Fibroblast of lung (primary cell): Measurements from ENCODE around the gene KLHL1. TPM values are rescaled to one million over a fixed set of nuclear protein-coding genes. Genes with fewer than 3 reads are reported as not detected.

ENCODE experiments used
- DNase-seq, 2 donors: peaks; one replicate each; pipeline versions ENCODE4 v3.0.0 to v3.0.0-alpha.2; 2010; ENCODE audit warnings: low read depth in 2 of 2
- H2AFZ ChIP-seq: 2 replicates; pipeline ENCODE4 v1.5.1; 2012; ENCODE audit warnings: low read length, control low read depth, inconsistent platforms
- H3K27ac ChIP-seq: 2 replicates; pipeline ENCODE4 v1.5.1; 2011; ENCODE audit warnings: low read length, control low read depth; ENCODE audit not compliant: insufficient read depth
- H3K27me3 ChIP-seq: 2 replicates; pipeline ENCODE4 v1.5.1; 2011; ENCODE audit warnings: mild to moderate bottlenecking, low read length; ENCODE audit not compliant: control insufficient read depth, insufficient read depth
- H3K36me3 ChIP-seq: 2 replicates; pipeline ENCODE4 v1.5.1; 2011; ENCODE audit warnings: low read length; ENCODE audit not compliant: control insufficient read depth, insufficient read depth
- H3K4me1 ChIP-seq: 2 replicates; pipeline ENCODE4 v1.5.1; 2011; ENCODE audit warnings: low read length; ENCODE audit not compliant: control insufficient read depth, insufficient read depth; ENCODE audit errors: extremely low read depth
- H3K4me2 ChIP-seq: 2 replicates; pipeline ENCODE4 v1.5.1; 2011; ENCODE audit warnings: low read length, control low read depth; ENCODE audit not compliant: insufficient read depth; ENCODE audit errors: extremely low read depth
- H3K4me3 ChIP-seq, 4 experiments: fragments of 200-600 bp in 1 of 4; sonication (generic) in 1 of 4; replicated peaks in 1 of 4; 2 replicates each; pipeline ENCODE4 v1.5.1; 2011 to 2016; ENCODE audit warnings: low read length in 4 of 4, low read depth in 3 of 4, mild to moderate bottlenecking in 3 of 4, control low read depth in 2 of 4, inconsistent platforms in 1 of 4, mixed read lengths in 1 of 4; ENCODE audit not compliant: insufficient read depth in 1 of 4; ENCODE audit errors: control extremely low read depth in 1 of 4
- H3K79me2 ChIP-seq: 2 replicates; pipeline ENCODE4 v1.5.1; 2012; ENCODE audit warnings: mild to moderate bottlenecking, low read length, inconsistent platforms; ENCODE audit not compliant: control insufficient read depth, insufficient read depth
- H3K9ac ChIP-seq: 2 replicates; pipeline ENCODE4 v1.5.1; 2011; ENCODE audit warnings: mild to moderate bottlenecking, low read length, control low read depth; ENCODE audit not compliant: insufficient read depth
- H3K9me3 ChIP-seq: 2 replicates; pipeline ENCODE4 v1.5.1; 2012; ENCODE audit warnings: low read depth, low read length; ENCODE audit not compliant: control insufficient read depth, insufficient read depth
- H4K20me1 ChIP-seq: 2 replicates; pipeline ENCODE4 v1.5.1; 2011; ENCODE audit warnings: low read length; ENCODE audit not compliant: control insufficient read depth, insufficient read depth; ENCODE audit errors: extremely low read depth
- EZH2 ChIP-seq: IDR thresholded peaks from 2 replicates; pipeline ENCODE4 v1.5.1; 2012; ENCODE audit warnings: low read length, control low read depth, mild to moderate bottlenecking; ENCODE audit errors: missing control alignments
- polyA plus RNA-seq, 2 donors: library from polyadenylated mRNA; depleted of rRNA in 1 of 2; stranded (reverse) in 1 of 2; unstranded in 1 of 2; fragments of >200 nt; gene quantifications; 2 replicates each; pipeline ENCODE4 v1.2.1, GENCODE V29; 2011 to 2012; ENCODE audit warnings: missing spikeins in 1 of 2
- total RNA-seq: library from RNA; depleted of rRNA; stranded (reverse); fragments of >200 nt; gene quantifications from 2 replicates; pipeline ENCODE4 v1.2.1, GENCODE V29; 2014
- TF ChIP-seq, protein P1 (sequence below), 2 donors: IDR thresholded peaks in 1 of 2; conservative IDR thresholded peaks in 1 of 2; 1 replicate in 1 of 2; 2 replicates in 1 of 2; pipeline ENCODE4 v1.5.1; 2011 to 2012; ENCODE audit warnings: low read length in 2 of 2, control low read depth in 1 of 2, inconsistent platforms in 1 of 2, low read depth in 1 of 2, mild to moderate bottlenecking in 1 of 2

The KLHL1 gene
- total and polyA plus RNA-seq, 2 donors (not counting 1 experiment from before 2014, with no cell fraction given), result not detected

- DNase-seq, result no peak
- no peak overlapping the region for H3K27ac ChIP-seq
- no peaks in the 10 kb centered on the region for H3K4me1 ChIP-seq
- no peak overlapping the region for H3K4me2 ChIP-seq
- H4K20me1 ChIP-seq, result no peaks in the 10 kb centered on the region
- H3K9ac ChIP-seq, result no peak overlapping the region
- TF ChIP-seq, protein P1, sequence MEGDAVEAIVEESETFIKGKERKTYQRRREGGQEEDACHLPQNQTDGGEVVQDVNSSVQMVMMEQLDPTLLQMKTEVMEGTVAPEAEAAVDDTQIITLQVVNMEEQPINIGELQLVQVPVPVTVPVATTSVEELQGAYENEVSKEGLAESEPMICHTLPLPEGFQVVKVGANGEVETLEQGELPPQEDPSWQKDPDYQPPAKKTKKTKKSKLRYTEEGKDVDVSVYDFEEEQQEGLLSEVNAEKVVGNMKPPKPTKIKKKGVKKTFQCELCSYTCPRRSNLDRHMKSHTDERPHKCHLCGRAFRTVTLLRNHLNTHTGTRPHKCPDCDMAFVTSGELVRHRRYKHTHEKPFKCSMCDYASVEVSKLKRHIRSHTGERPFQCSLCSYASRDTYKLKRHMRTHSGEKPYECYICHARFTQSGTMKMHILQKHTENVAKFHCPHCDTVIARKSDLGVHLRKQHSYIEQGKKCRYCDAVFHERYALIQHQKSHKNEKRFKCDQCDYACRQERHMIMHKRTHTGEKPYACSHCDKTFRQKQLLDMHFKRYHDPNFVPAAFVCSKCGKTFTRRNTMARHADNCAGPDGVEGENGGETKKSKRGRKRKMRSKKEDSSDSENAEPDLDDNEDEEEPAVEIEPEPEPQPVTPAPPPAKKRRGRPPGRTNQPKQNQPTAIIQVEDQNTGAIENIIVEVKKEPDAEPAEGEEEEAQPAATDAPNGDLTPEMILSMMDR (conservative IDR thresholded peaks at IDR 0.05 in 1 of 2, IDR thresholded peaks at IDR 0.05 in 1 of 2; ENCODE audit: low read depth in 1 of 2, low read length in 2 of 2), result no peak
- TF ChIP-seq EZH2, result no peak
- H3K4me3 ChIP-seq, result no peak overlapping the region
- no peak overlapping the region for H2AFZ ChIP-seq
- H3K79me2 ChIP-seq, result no peaks in the 10 kb centered on the region
- H3K9me3 ChIP-seq, result no peaks in the 10 kb centered on the region
- no peaks in the 10 kb centered on the region for H3K27me3 ChIP-seq
- H3K36me3 ChIP-seq, result no peaks in the 10 kb centered on the region
Observed at GRCh38 chr13:70016116-70016515, 92.1 kb downstream of the KLHL1 start.

- no peak overlapping the region for H3K9ac ChIP-seq
- TF ChIP-seq, protein P1 (conservative IDR thresholded peaks at IDR 0.05 in 1 of 2, IDR thresholded peaks at IDR 0.05 in 1 of 2; ENCODE audit: low read depth in 1 of 2, low read length in 2 of 2), result no peak
- no peak for TF ChIP-seq EZH2
- no peaks in the 10 kb centered on the region for H3K36me3 ChIP-seq
- H3K4me2 ChIP-seq, result no peak overlapping the region
- H3K27me3 ChIP-seq, result no peaks in the 10 kb centered on the region
- H3K4me3 ChIP-seq, result no peak overlapping the region
- no peaks in the 10 kb centered on the region for H3K79me2 ChIP-seq
- no peak overlapping the region for H2AFZ ChIP-seq
- H3K27ac ChIP-seq, result no peak overlapping the region
- H3K9me3 ChIP-seq, result no peaks in the 10 kb centered on the region
- no peaks in the 10 kb centered on the region for H4K20me1 ChIP-seq
- no peak for DNase-seq
- no peaks in the 10 kb centered on the region for H3K4me1 ChIP-seq
Observed at GRCh38 chr13:70014337-70014736, 93.9 kb downstream of the KLHL1 start.

GRCh38 chr13:69999875-70000274 is 108.4 kb downstream of the KLHL1 start:
- TF ChIP-seq, protein P1 (conservative IDR thresholded peaks at IDR 0.05 in 1 of 2, IDR thresholded peaks at IDR 0.05 in 1 of 2; ENCODE audit: low read depth in 1 of 2, low read length in 2 of 2), result no peak
- no peak for TF ChIP-seq EZH2
- H2AFZ ChIP-seq, result no peak overlapping the region
- no peak overlapping the region for H3K4me2 ChIP-seq
- no peaks in the 10 kb centered on the region for H3K79me2 ChIP-seq
- H4K20me1 ChIP-seq, result no peaks in the 10 kb centered on the region
- H3K4me1 ChIP-seq, result no peaks in the 10 kb centered on the region
- H3K9me3 ChIP-seq, result no peaks in the 10 kb centered on the region
- no peak overlapping the region for H3K27ac ChIP-seq
- H3K36me3 ChIP-seq, result no peaks in the 10 kb centered on the region
- H3K9ac ChIP-seq, result no peak overlapping the region
- H3K4me3 ChIP-seq, result no peak overlapping the region
- DNase-seq, result no peak
- no peaks in the 10 kb centered on the region for H3K27me3 ChIP-seq
